ENCODE data around the gene TNN. TPM values are rescaled to one million over a fixed set of nuclear protein-coding genes. Genes with fewer than 3 reads are reported as not detected.

The TNN gene
- total and polyA plus RNA-seq, 2 donors (not counting 1 experiment from before 2014, with no cell fraction given), result not detected

DNA sequence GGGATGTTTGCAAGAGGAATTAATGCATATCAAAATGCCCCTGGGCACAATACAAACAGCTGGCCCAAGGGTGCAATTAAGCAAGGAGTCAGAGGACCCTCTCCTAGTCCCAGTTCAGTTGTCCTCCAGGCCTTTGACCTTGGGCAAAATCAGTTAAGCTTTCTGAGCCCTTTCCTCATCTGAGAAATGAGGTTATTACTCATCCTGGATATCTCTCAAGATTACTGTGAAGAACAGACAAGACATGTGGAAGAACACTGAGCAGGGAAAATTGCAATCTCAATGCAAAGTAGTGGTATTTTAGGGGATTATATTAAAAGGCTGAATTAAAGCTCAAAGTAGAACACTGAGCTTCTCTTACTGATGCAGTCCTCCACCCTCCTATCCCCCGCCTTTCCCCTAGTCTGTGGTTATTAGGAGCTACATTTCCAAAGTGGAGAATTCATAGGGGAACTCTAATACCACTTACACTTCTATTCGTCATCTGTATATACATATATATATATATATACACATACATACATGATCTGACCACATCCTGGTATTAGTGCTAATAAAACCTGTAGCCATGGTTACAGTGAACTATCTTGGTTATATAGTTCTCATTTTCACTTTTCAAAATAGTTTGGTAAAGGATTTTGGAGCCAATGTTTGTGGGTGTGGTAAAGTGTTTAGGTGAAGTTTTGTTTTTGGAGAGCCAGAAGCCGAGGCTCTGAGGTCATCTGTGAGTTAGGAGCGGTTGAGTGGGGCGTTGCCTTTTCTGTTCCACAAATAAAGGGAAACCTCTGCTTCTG is 106.9 kb downstream of the TNN start:
- H3K9me3 ChIP-seq (ENCODE audit: control insufficient read depth, insufficient read depth, low read depth, low read length), result no peaks in the 10 kb centered on the region
- H2AFZ ChIP-seq (ENCODE audit: low read length), result no peak overlapping the region
- no peaks in the 10 kb centered on the region for H3K36me3 ChIP-seq (ENCODE audit: control insufficient read depth, insufficient read depth, low read length)
- no peak overlapping the region for H3K4me3 ChIP-seq (replicated peaks in 1 of 4; ENCODE audit: control extremely low read depth in 1 of 4, insufficient read depth in 1 of 4, low read depth in 3 of 4, low read length in 4 of 4)
- no peak overlapping the region for H3K27ac ChIP-seq (ENCODE audit: insufficient read depth, low read length)
- no peaks in the 10 kb centered on the region for H3K27me3 ChIP-seq (ENCODE audit: control insufficient read depth, insufficient read depth, low read length)
- H3K79me2 ChIP-seq (ENCODE audit: control insufficient read depth, insufficient read depth, low read length), result no peaks in the 10 kb centered on the region
- no peak for TF ChIP-seq EZH2 (IDR thresholded peaks at IDR 0.05; ENCODE audit: low read length, missing control alignments)
- TF ChIP-seq, protein P1, sequence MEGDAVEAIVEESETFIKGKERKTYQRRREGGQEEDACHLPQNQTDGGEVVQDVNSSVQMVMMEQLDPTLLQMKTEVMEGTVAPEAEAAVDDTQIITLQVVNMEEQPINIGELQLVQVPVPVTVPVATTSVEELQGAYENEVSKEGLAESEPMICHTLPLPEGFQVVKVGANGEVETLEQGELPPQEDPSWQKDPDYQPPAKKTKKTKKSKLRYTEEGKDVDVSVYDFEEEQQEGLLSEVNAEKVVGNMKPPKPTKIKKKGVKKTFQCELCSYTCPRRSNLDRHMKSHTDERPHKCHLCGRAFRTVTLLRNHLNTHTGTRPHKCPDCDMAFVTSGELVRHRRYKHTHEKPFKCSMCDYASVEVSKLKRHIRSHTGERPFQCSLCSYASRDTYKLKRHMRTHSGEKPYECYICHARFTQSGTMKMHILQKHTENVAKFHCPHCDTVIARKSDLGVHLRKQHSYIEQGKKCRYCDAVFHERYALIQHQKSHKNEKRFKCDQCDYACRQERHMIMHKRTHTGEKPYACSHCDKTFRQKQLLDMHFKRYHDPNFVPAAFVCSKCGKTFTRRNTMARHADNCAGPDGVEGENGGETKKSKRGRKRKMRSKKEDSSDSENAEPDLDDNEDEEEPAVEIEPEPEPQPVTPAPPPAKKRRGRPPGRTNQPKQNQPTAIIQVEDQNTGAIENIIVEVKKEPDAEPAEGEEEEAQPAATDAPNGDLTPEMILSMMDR (conservative IDR thresholded peaks at IDR 0.05 in 1 of 2, IDR thresholded peaks at IDR 0.05 in 1 of 2; ENCODE audit: low read depth in 1 of 2, low read length in 2 of 2), result no peak
- H4K20me1 ChIP-seq (ENCODE audit: control insufficient read depth, extremely low read depth, insufficient read depth, low read length), result no peaks in the 10 kb centered on the region
- no peaks in the 10 kb centered on the region for H3K4me1 ChIP-seq (ENCODE audit: control insufficient read depth, extremely low read depth, insufficient read depth, low read length)
- H3K9ac ChIP-seq (ENCODE audit: insufficient read depth, low read length), result no peak overlapping the region
- no peak overlapping the region for H3K4me2 ChIP-seq (ENCODE audit: extremely low read depth, insufficient read depth, low read length)
- DNase-seq (ENCODE audit: low read depth in 2 of 2), result no peak

DNA sequence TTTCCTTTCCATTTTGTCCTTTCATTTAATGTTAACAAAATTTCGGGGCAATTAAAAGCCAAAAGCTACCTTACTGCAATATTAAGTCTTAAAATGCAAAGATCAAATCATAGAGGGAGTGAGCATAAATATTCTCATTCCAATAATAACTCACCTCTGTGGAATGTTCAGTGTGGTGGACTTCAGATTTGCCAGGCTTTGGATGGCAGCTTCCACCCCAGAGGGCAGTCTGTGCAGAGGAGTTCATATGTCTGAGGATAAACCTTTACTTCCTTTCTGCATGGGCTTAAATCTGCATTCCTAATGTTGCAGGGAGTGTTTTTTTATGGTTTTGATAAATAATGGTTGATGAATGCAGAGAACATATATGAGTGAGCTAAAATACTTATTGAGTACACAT is 108.6 kb downstream of the TNN start:
- Histone ChIP-seq H3K79me2 (ENCODE audit: control insufficient read depth, insufficient read depth, low read length) (no peaks in the 10 kb centered on the region), H2AFZ (ENCODE audit: low read length) (no peak overlapping the region)

DNA sequence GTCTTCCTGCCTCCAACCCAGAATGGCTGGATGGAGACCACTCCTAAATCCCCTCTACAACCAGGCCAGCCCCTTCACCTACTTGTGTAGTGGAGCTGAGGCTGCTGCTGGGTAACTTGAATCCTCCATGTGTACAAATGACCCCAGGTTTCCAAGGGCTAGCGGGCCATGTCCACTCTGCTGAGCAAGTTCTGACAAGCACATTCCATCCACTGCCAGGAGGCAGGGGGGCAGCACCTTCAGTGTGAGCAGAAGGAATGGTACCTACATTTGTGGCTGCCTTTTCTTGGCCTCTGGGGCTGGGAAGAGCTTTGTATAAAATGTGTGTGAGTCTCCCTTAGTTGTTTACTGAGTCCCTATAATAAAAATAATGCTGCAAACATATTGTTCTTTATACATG is 110.4 kb downstream of the TNN start:
- no peak overlapping the region for H3K4me3 ChIP-seq (replicated peaks in 1 of 4; ENCODE audit: control extremely low read depth in 1 of 4, insufficient read depth in 1 of 4, low read depth in 3 of 4, low read length in 4 of 4)
- H3K4me2 ChIP-seq (ENCODE audit: extremely low read depth, insufficient read depth, low read length), result no peak overlapping the region
- H4K20me1 ChIP-seq (ENCODE audit: control insufficient read depth, extremely low read depth, insufficient read depth, low read length), result no peaks in the 10 kb centered on the region
- no peaks in the 10 kb centered on the region for H3K79me2 ChIP-seq (ENCODE audit: control insufficient read depth, insufficient read depth, low read length)
- TF ChIP-seq EZH2 (IDR thresholded peaks at IDR 0.05; ENCODE audit: low read length, missing control alignments), result no peak
- TF ChIP-seq, protein P1 (conservative IDR thresholded peaks at IDR 0.05 in 1 of 2, IDR thresholded peaks at IDR 0.05 in 1 of 2; ENCODE audit: low read depth in 1 of 2, low read length in 2 of 2), result no peak
- no peak overlapping the region for H2AFZ ChIP-seq (ENCODE audit: low read length)
- no peak overlapping the region for H3K9ac ChIP-seq (ENCODE audit: insufficient read depth, low read length)
- H3K9me3 ChIP-seq (ENCODE audit: control insufficient read depth, insufficient read depth, low read depth, low read length), result no peaks in the 10 kb centered on the region
- no peaks in the 10 kb centered on the region for H3K36me3 ChIP-seq (ENCODE audit: control insufficient read depth, insufficient read depth, low read length)
- H3K27ac ChIP-seq (ENCODE audit: insufficient read depth, low read length), result no peak overlapping the region
- H3K4me1 ChIP-seq (ENCODE audit: control insufficient read depth, extremely low read depth, insufficient read depth, low read length), result no peaks in the 10 kb centered on the region
- no peak for DNase-seq (ENCODE audit: low read depth in 2 of 2)
- H3K27me3 ChIP-seq (ENCODE audit: control insufficient read depth, insufficient read depth, low read length), result no peaks in the 10 kb centered on the region

More for the DNA sequence above, 108.6 kb downstream of the TNN start:
- H3K36me3 ChIP-seq (ENCODE audit: control insufficient read depth, insufficient read depth, low read length), result no peaks in the 10 kb centered on the region
- no peaks in the 10 kb centered on the region for H3K27me3 ChIP-seq (ENCODE audit: control insufficient read depth, insufficient read depth, low read length)
- H3K9ac ChIP-seq (ENCODE audit: insufficient read depth, low read length), result no peak overlapping the region
- no peak overlapping the region for H3K27ac ChIP-seq (ENCODE audit: insufficient read depth, low read length)
- no peak overlapping the region for H3K4me3 ChIP-seq (replicated peaks in 1 of 4; ENCODE audit: control extremely low read depth in 1 of 4, insufficient read depth in 1 of 4, low read depth in 3 of 4, low read length in 4 of 4)
- no peaks in the 10 kb centered on the region for H3K9me3 ChIP-seq (ENCODE audit: control insufficient read depth, insufficient read depth, low read depth, low read length)
- no peaks in the 10 kb centered on the region for H4K20me1 ChIP-seq (ENCODE audit: control insufficient read depth, extremely low read depth, insufficient read depth, low read length)
- no peak overlapping the region for H3K4me2 ChIP-seq (ENCODE audit: extremely low read depth, insufficient read depth, low read length)
- DNase-seq (ENCODE audit: low read depth in 2 of 2), result no peak
- no peaks in the 10 kb centered on the region for H3K4me1 ChIP-seq (ENCODE audit: control insufficient read depth, extremely low read depth, insufficient read depth, low read length)
- TF ChIP-seq EZH2 (IDR thresholded peaks at IDR 0.05; ENCODE audit: low read length, missing control alignments), result no peak
- TF ChIP-seq, protein P1 (conservative IDR thresholded peaks at IDR 0.05 in 1 of 2, IDR thresholded peaks at IDR 0.05 in 1 of 2; ENCODE audit: low read depth in 1 of 2, low read length in 2 of 2), result no peak
